ENCODE results near the gene INKA1. TPM values are rescaled to one million over a fixed set of nuclear protein-coding genes. Genes with fewer than 3 reads are reported as not detected.

Gene INKA1
- 1 to 10 TPM; 1.8 to 4.2 TPM for total RNA-seq

DNA sequence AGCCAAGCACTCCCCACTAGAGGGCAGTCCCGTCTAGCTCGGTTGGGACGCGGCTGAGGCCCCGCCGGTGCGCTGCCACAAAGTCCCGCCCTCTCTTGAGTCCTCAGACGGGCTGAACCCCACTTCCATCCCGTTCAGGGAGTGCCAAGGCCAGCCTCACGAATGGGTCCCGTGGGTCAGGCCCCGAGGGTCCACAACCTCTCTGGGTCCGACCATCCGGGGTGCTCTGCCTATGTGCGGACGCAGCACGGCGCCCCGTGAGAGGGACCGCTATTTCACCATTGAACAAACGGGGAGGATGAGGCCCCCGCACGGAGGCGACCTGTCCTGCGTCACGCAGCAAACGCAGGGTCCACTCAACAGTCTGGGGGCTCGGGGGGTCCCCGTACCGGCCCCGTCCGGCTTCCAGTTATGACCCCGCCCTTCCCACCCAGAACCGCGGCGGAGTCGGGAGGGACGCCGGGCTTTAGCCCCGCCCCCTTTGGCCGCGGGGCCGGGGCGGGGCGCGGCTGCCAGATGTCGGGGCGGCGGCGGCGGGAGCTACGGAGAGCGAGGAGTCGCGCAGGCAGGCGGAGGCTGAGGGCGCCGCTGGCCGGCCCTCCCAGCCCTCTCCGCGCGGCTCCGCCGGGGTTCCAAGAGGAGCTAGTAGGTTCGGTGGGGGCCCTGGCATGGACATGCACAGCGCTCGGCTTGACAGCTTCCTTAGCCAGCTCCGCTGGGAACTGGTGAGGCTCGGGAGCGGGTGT lies at the start of gene INKA1:
Gene INKA1, plus strand, starts transcription at position 543 of the 746 bp plus-strand sequence. Its CDS starts 132 bp downstream, at position 675.
- Histone ChIP-seq H3K27ac (peak within 1 kb of the TSS; percentile 93 to 97), H3K36me3 (no peaks in the 10 kb centered on the region), H3K27me3 (no peaks in the 10 kb centered on the region), H3K9me3 (no peaks in the 10 kb centered on the region), H3K4me1 (peaks cover 0 to 52% of the 10 kb centered on the region in 2 donors), H3K4me3 (peak within 1 kb of the TSS; percentile 82 to 87)
- peak in 1 of 2 donors; percentile 93 for TF ChIP-seq CTCF (IDR thresholded peaks at IDR 0.05)
- peak; percentile 94 for DNase-seq (ENCODE audit: low spot score)

GRCh38 chr3:49754536-49754935 lies 48.5 kb upstream of the INKA1 start:
- H3K27ac ChIP-seq = no peak overlapping the region
- no peak for DNase-seq (ENCODE audit: low spot score)
- no peaks in the 10 kb centered on the region for H3K36me3 ChIP-seq
- TF ChIP-seq CTCF (IDR thresholded peaks at IDR 0.05) = no peak
- peaks cover 0 to 8% of the 10 kb centered on the region in 2 donors for H3K4me1 ChIP-seq
- H3K9me3 ChIP-seq = no peaks in the 10 kb centered on the region
- no peak overlapping the region for H3K4me3 ChIP-seq
- H3K27me3 ChIP-seq = no peaks in the 10 kb centered on the region

GRCh38 chr3:49756036-49756435 lies 47.0 kb upstream of the INKA1 start:
- no peaks in the 10 kb centered on the region for H3K36me3 ChIP-seq
- no peak for TF ChIP-seq CTCF (IDR thresholded peaks at IDR 0.05)
- peak; percentile 5 for DNase-seq (ENCODE audit: low spot score)
- no peak overlapping the region for H3K4me3 ChIP-seq
- no peak overlapping the region for H3K27ac ChIP-seq
- H3K9me3 ChIP-seq = no peaks in the 10 kb centered on the region
- no peaks in the 10 kb centered on the region for H3K27me3 ChIP-seq
- H3K4me1 ChIP-seq = peaks cover 0 to 8% of the 10 kb centered on the region in 2 donors

GRCh38 chr3:49757197-49757596 lies 45.9 kb upstream of the INKA1 start:
- Histone ChIP-seq H3K36me3 (no peaks in the 10 kb centered on the region), H3K4me3 (no peak overlapping the region), H3K9me3 (no peaks in the 10 kb centered on the region), H3K27me3 (no peaks in the 10 kb centered on the region), H3K4me1 (peaks cover 0 to 8% of the 10 kb centered on the region in 2 donors), H3K27ac (no peak overlapping the region)
- TF ChIP-seq CTCF (IDR thresholded peaks at IDR 0.05) = no peak
- DNase-seq (ENCODE audit: low spot score) = peak; percentile 11

GRCh38 chr3:49759226-49759625 lies 43.8 kb upstream of the INKA1 start:
- Histone ChIP-seq H3K27ac (no peak overlapping the region), H3K9me3 (no peaks in the 10 kb centered on the region), H3K4me1 (peaks cover 0 to 1% of the 10 kb centered on the region in 2 donors), H3K36me3 (no peaks in the 10 kb centered on the region), H3K4me3 (no peak overlapping the region), H3K27me3 (no peaks in the 10 kb centered on the region)
- TF ChIP-seq CTCF (IDR thresholded peaks at IDR 0.05) = no peak
- DNase-seq (ENCODE audit: low spot score) = peak; percentile 9

All from right atrium auricular region (tissue), 2 donors.